NCI-H524 (cell line): Measurements from ENCODE around the gene TNFRSF4.

Source experiments
- DNase-seq, 2 experiments: peaks; one replicate each; lab custom pipeline; 2025; lab: John Stamatoyannopoulos, UW

The TNFRSF4 gene

GRCh38 chr1:1182491-1183220, 31.3 kb downstream of the TNFRSF4 start:
- no peak for DNase-seq

- DNase-seq: no peak
Observed at GRCh38 chr1:1181938-1182410, 32.0 kb downstream of the TNFRSF4 start.

DNA sequence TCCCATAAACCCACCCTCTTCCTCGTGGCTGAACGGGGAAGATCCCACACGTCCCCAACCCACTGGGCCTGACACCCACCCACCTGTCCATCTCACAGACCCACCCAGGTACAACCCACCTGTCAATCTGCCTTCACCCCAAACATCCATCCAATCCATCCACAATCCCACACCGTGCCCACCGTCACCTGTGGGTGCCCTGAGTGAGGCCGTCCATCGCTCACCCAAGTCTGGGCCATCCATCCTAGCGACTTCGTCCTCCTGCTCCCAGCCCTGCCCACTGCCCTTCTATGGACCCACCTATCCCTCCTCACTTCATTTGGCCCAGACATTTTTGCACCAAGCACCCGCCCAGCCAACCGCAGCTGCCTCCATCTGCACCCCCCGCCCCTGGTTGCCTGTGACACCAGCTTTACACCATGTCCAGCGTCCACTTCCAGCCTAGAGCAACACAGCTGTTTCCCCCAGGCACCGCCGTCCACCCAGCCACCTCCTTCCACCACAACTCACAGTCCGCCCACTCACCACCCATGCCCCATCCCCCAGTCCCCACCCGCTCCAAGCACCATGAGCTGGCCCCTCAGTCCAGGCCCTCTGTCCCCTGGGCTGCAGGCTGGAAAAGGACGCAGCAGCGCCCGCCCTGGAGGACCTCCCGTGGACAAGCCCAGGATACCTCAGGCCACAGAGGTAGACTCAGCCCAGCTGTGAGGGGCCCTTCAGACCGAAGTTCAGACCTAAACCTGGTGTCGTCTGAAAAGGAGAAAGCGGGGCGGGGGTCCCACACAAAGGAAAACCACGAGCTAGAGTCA, 32.6 kb downstream of the TNFRSF4 start:
- DNase-seq: no peak

DNA sequence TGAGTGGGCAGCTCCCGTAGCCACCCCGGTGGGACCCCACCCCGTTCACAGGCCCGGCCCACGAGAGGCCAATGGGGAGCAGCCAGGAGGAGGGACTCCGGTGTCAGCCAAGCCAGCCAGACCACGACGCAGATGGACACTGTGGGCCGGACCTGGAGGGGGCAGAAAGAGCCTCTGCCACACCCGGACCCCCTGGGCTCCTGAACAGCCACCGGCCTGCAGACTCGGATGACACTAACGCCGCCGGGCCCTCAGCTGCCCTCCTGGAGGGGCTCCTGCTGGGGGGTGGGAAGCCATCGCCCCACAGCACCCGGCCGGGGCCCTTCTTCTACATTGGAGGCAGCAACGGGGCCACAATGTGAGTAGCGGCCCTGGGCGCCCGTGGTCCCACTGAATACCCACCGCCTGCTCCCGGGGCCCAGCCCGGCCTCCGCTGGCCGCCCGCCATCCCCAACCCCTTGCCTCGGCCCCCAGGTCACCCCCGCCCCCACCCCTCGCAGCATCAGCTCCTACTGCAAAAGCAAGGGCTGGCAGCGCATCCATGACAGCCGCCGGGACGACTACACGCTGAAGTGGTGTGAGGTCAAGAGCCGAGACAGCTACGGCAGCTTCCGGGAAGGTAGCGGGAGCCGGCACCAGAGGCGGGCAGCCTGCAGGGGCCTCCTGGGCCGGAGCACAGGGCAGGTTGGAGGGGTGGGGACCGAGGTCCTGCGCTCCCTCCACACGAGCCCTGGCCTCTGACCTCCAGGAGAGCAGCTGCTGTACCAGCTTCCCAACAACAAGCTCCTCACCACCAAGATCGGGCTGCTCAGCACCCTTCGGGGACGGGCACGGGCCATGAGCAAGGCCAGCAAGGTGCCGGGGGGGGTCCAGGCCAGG, 33.7 kb downstream of the TNFRSF4 start:
- no peak for DNase-seq

GRCh38 chr1:1179346-1179982, 34.5 kb downstream of the TNFRSF4 start:
- no peak for DNase-seq

GRCh38 chr1:1178794-1179331, 35.1 kb downstream of the TNFRSF4 start:
- DNase-seq: no peak

GRCh38 chr1:1177452-1178206, 36.3 kb downstream of the TNFRSF4 start:
- DNase-seq: no peak

GRCh38 chr1:1176931-1177330, 37.0 kb downstream of the TNFRSF4 start:
- no peak for DNase-seq

DNA sequence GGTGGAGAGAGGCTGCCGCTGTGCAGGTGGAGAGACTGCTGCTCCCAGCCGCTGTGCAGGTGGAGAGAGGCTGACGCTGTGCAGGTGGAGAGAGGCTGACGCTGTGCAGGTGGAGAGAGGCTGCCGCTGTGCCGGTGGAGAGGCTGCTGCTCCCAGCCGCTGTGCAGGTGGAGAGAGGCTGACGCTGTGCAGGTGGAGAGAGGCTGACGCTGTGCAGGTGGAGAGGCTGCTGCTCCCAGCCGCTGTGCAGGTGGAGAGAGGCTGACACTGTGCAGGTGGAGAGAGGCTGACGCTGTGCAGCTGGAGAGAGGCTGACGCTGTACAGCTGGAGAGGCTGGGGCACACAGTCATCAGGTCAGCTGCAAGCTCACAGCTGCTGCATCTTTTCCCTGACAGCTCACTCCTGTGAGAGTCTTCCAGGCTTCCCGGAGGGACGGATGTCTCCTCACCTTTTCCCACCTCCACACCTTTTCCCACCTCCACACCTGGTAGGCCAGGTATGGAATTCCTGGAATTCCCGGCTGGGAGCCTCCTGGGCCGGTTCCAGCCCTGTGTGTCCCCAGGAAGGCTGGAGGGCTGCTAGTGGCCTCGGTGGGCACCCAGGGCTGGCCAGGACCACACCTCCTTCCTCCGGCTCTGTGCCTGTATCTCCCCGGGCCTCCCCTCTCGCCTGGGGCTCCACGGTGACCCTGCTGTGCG, 37.7 kb downstream of the TNFRSF4 start:
- peak in 1 of 2 experiments; percentile 22 for DNase-seq

GRCh38 chr1:1175221-1176062, 38.5 kb downstream of the TNFRSF4 start:
- no peak for DNase-seq

DNA sequence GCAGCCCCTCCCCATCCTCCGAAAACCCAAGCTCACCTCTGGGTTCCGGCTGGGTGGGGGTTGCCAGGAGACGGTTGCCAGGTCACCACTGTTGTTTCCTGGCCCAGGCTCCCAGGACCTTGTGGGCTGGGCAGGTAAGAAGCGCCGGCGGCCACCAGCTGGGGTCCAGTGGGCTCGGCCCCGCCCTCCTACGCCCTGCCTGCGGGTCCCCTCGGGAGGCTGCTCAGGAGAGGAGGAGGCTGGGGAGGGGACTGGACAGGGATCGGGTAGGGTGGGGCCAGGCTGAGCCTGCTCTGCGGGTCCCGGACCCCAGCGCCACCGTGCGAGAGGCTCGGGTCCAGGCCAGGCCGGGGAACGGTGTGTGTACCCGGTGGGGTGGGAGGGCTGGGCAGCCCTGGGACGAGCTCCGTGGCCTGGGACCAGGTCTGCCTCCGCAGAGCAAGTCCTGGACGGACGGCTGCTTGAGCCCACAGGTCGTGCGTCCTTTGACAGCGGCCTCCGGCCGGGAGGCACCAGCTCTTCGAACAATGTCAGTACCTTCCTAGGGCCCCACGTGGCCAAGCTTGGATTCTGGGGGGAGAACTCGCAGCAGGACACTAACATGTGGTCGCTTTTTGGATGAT, 40.0 kb downstream of the TNFRSF4 start, which contains the start of gene TTLL10:
Gene TTLL10 (plus strand): TSS at position 88 of the 623 bp plus-strand sequence. CDS start 5,336 bp downstream, outside the sequence.
- DNase-seq: no peak

- no peak for DNase-seq
Observed at GRCh38 chr1:1173061-1173792, 40.7 kb downstream of the TNFRSF4 start.

GRCh38 chr1:1171546-1172340, 42.2 kb downstream of the TNFRSF4 start:
- no peak for DNase-seq

- DNase-seq: no peak
Observed at GRCh38 chr1:1171161-1171545, 42.8 kb downstream of the TNFRSF4 start.

DNA sequence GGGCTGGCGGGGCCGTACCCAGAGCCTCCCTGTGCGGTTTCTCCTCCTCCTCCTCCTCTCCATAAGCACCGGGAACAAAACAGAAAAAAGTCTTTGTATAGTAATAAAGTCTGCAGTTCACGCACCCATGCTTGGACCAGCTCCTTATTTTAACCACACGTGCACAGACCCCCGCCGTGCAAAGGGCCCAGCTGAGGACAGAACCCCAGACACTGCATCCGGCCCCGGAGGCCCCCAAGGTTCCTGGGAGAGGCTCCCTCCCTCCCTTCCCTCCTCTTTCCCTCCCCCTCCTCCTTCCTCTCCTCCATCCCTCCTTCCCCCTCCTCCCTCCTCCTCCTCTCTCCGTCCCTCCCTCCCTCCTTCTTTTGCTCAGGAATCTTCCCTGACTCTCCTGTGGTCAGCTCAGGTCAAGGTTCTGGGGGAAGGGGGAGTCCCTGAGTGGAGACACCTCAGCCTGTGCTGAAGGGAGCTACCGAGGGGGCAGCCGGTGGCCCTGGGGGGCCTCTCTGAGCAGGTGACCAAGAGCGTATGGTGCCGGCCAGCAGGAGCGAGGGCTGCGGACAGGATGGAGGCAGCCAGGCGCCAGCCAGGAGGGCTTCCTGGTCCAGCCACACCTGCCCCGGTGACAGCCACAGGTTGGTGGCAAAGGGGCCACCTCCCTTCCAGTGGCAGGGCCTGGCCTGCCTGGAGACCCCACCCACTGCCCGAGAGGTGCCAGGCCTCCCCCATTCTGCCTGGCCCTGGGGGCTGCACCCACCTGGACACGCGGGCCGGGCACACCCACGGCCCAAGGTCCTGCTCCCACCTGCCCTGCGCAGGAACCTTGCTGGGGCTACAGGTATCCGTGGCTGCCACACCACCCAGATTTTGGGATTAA, 43.5 kb downstream of the TNFRSF4 start:
- no peak for DNase-seq
